Caco-2 (cell line): ENCODE measurements around the gene OSBPL10. TPM values are rescaled to one million over a fixed set of nuclear protein-coding genes. Genes with fewer than 3 reads are reported as not detected.

Experiments used
- BruUV-seq: library from RNA; stranded (reverse); fragments of 400-500 nt; replicated peaks from 2 replicates; lab custom pipeline; 2021; lab: Mats Ljungman, UMichigan
- CTCF ChIA-PET: fragments of 300-600 bp; sonication (Branson Sonifier 250); formaldehyde crosslinking; loops from one replicate; lab custom pipeline; 2022; ENCODE audit warnings: antibody characterized with exemption; lab: Charles Lee
- POLR2A ChIA-PET: fragments of 300-600 bp; sonication (Branson Sonifier 250); formaldehyde crosslinking; loops from one replicate; lab custom pipeline; 2022; ENCODE audit warnings: antibody characterized with exemption; lab: Charles Lee
- DNase-seq, 2 experiments: peaks; one replicate each; pipeline versions ENCODE4 v3.0.0 to v3.0.0-alpha.2; 2020 to 2022
- H3K27me3 ChIP-seq: replicated peaks from 2 replicates; pipeline ENCODE4 v1.6.0; 2011; ENCODE audit warnings: low read length; ENCODE audit not compliant: control insufficient read depth, insufficient read depth
- H3K36me3 ChIP-seq: 2 replicates; pipeline ENCODE4 v1.5.1; 2011; ENCODE audit warnings: low read length; ENCODE audit not compliant: control insufficient read depth, insufficient read depth
- H3K4me1 ChIP-seq: fragments of 250-450 bp; sonication (Bioruptor Pico); 2 replicates; pipeline ENCODE4 v1.5.1; 2020; ENCODE audit warnings: mild to moderate bottlenecking
- H3K4me3 ChIP-seq: 2 replicates; pipeline ENCODE4 v1.5.1; 2011; ENCODE audit warnings: low read depth, mild to moderate bottlenecking, control low read depth, low read length
- H3K9me3 ChIP-seq: fragments of 250-450 bp; sonication (Bioruptor Pico); 2 replicates; pipeline ENCODE4 v1.5.1; 2020; ENCODE audit warnings: mild to moderate bottlenecking, moderate library complexity
- H3K27ac Mint-ChIP-seq: one replicate; pipeline ENCODE4 v1.8.0; 2022; ENCODE audit warnings: mixed read lengths; ENCODE audit not compliant: unreplicated experiment
- H3K27me3 Mint-ChIP-seq: one replicate; pipeline ENCODE4 v1.8.0; 2022; ENCODE audit warnings: mixed read lengths; ENCODE audit not compliant: insufficient read depth, unreplicated experiment
- H3K36me3 Mint-ChIP-seq: one replicate; pipeline ENCODE4 v1.8.0; 2022; ENCODE audit warnings: mild to moderate bottlenecking, mixed read lengths; ENCODE audit not compliant: insufficient read depth, unreplicated experiment
- H3K4me1 Mint-ChIP-seq: one replicate; pipeline ENCODE4 v1.8.0; 2022; ENCODE audit warnings: low read depth, mixed read lengths; ENCODE audit not compliant: unreplicated experiment
- H3K4me3 Mint-ChIP-seq: one replicate; pipeline ENCODE4 v1.8.0; 2022; ENCODE audit warnings: mild to moderate bottlenecking, moderate library complexity, mixed read lengths; ENCODE audit not compliant: unreplicated experiment
- H3K9me3 Mint-ChIP-seq: one replicate; pipeline ENCODE4 v1.8.0; 2022; ENCODE audit warnings: mixed read lengths; ENCODE audit not compliant: unreplicated experiment
- intact Hi-C: fragments of 100-400 bp; cut with micrococcal nuclease; formaldehyde crosslinking; loops from one replicate; pipeline ENCODE4 v1.10.0; 2022; ENCODE audit not compliant: unreplicated experiment
- total RNA-seq: library from RNA; stranded (reverse); gene quantifications from 2 replicates; pipeline ENCODE4 v1.2.3, GENCODE V29; 2022
- TF ChIP-seq, protein P1 (sequence below), 2 experiments: fragments of 200-600 bp in 1 of 2; IDR thresholded peaks; 1 replicate in 1 of 2; 2 replicates in 1 of 2; pipeline versions ENCODE4 v1.5.1 to v1.8.0; 2011 to 2022; ENCODE audit warnings: antibody characterized with exemption in 1 of 2, control low read depth in 1 of 2, inconsistent platforms in 1 of 2, low read depth in 1 of 2, low read length in 1 of 2, mild to moderate bottlenecking in 1 of 2, moderate library complexity in 1 of 2; ENCODE audit not compliant: insufficient read depth in 1 of 2, severe bottlenecking in 1 of 2, unreplicated experiment in 1 of 2

OSBPL10 gene
- total RNA-seq, 1 experiment from 2014 or later: 71.2 TPM

- H3K9me3 ChIP-seq: no peaks in the 10 kb centered on the region
- no TSS peak for BruUV-seq
- H3K4me3 Mint-ChIP-seq: no peak overlapping the region
- POLR2A ChIA-PET: no interaction called here
- H3K4me3 ChIP-seq: no peak overlapping the region
- TF ChIP-seq, protein P1, sequence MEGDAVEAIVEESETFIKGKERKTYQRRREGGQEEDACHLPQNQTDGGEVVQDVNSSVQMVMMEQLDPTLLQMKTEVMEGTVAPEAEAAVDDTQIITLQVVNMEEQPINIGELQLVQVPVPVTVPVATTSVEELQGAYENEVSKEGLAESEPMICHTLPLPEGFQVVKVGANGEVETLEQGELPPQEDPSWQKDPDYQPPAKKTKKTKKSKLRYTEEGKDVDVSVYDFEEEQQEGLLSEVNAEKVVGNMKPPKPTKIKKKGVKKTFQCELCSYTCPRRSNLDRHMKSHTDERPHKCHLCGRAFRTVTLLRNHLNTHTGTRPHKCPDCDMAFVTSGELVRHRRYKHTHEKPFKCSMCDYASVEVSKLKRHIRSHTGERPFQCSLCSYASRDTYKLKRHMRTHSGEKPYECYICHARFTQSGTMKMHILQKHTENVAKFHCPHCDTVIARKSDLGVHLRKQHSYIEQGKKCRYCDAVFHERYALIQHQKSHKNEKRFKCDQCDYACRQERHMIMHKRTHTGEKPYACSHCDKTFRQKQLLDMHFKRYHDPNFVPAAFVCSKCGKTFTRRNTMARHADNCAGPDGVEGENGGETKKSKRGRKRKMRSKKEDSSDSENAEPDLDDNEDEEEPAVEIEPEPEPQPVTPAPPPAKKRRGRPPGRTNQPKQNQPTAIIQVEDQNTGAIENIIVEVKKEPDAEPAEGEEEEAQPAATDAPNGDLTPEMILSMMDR (IDR thresholded peaks at IDR 0.05; ENCODE audit: insufficient read depth in 1 of 2, low read depth in 1 of 2, low read length in 1 of 2, severe bottlenecking in 1 of 2, unreplicated experiment in 1 of 2): no peak
- H3K9me3 Mint-ChIP-seq: no peaks in the 10 kb centered on the region
- intact Hi-C loops: no loop called here
- no peaks in the 10 kb centered on the region for H3K36me3 ChIP-seq
- H3K27ac Mint-ChIP-seq: no peak overlapping the region
- no peaks in the 10 kb centered on the region for H3K4me1 ChIP-seq
- DNase-seq: no peak
- H3K4me1 Mint-ChIP-seq: peaks cover 1% of the 10 kb centered on the region
- peaks cover 19% of the 10 kb centered on the region for H3K36me3 Mint-ChIP-seq
- CTCF ChIA-PET: no interaction called here
- no peaks in the 10 kb centered on the region for H3K27me3 Mint-ChIP-seq
- H3K27me3 ChIP-seq: no peaks in the 10 kb centered on the region
Measured at GRCh38 chr3:31859245-31859644, 121.8 kb downstream of the OSBPL10 start.

GRCh38 chr3:31858439-31858838, 122.6 kb downstream of the OSBPL10 start:
- intact Hi-C loops: no loop called here
- Mint-ChIP-seq H3K4me3 (no peak overlapping the region), H3K4me1 (no peaks in the 10 kb centered on the region), H3K27ac (peak overlapping the region; percentile 29), H3K27me3 (no peaks in the 10 kb centered on the region), H3K36me3 (peaks cover 18% of the 10 kb centered on the region), H3K9me3 (no peaks in the 10 kb centered on the region)
- H3K9me3 ChIP-seq: no peaks in the 10 kb centered on the region
- CTCF ChIA-PET: no interaction called here
- no peak overlapping the region for H3K4me3 ChIP-seq
- POLR2A ChIA-PET: no interaction called here
- DNase-seq: no peak
- no peaks in the 10 kb centered on the region for H3K27me3 ChIP-seq
- H3K4me1 ChIP-seq: no peaks in the 10 kb centered on the region
- no peaks in the 10 kb centered on the region for H3K36me3 ChIP-seq
- no TSS peak for BruUV-seq
- TF ChIP-seq, protein P1 (IDR thresholded peaks at IDR 0.05; ENCODE audit: insufficient read depth in 1 of 2, low read depth in 1 of 2, low read length in 1 of 2, severe bottlenecking in 1 of 2, unreplicated experiment in 1 of 2): no peak

- ChIA-PET CTCF (no interaction called here), POLR2A (no interaction called here)
- Histone ChIP-seq H3K4me3 (no peak overlapping the region), H3K4me1 (peaks cover 3% of the 10 kb centered on the region; the same call in 1 of the 2 replicates), H3K36me3 (no peaks in the 10 kb centered on the region), H3K9me3 (no peaks in the 10 kb centered on the region), H3K27me3 (no peaks in the 10 kb centered on the region)
- Mint-ChIP-seq H3K27ac (no peak overlapping the region), H3K27me3 (no peaks in the 10 kb centered on the region), H3K9me3 (no peaks in the 10 kb centered on the region), H3K36me3 (peaks cover 12% of the 10 kb centered on the region), H3K4me3 (no peak overlapping the region), H3K4me1 (no peaks in the 10 kb centered on the region)
- DNase-seq: no peak
- no TSS peak for BruUV-seq
- TF ChIP-seq, protein P1 (IDR thresholded peaks at IDR 0.05; ENCODE audit: insufficient read depth in 1 of 2, low read depth in 1 of 2, low read length in 1 of 2, severe bottlenecking in 1 of 2, unreplicated experiment in 1 of 2): no peak
- intact Hi-C loops: no loop called here
Measured at GRCh38 chr3:31853580-31853979, 127.5 kb downstream of the OSBPL10 start.
